GM18951 (cell line): Measurements from ENCODE around the gene MNDA.
"Not testable (repeated sequence)": the region's sequence is repeated elsewhere in the genome, so short reads cannot be mapped to it uniquely, and the experiment has no call there.

Source experiments
- POLR2A ChIP-seq: IDR thresholded peaks from 4 replicates; pipeline ENCODE4 v1.6.1; 2011; ENCODE audit warnings: mild to moderate bottlenecking; ENCODE audit not compliant: insufficient read length, insufficient read depth; ENCODE audit errors: extremely low read depth
- in situ Hi-C: fragments of 300-500 bp; cut with MboI; formaldehyde crosslinking; loops from one replicate; pipeline ENCODE4 v1.12.0; 2022; ENCODE audit warnings: low sequenced_read_pairs, mixed read lengths, inconsistent platforms; ENCODE audit not compliant: unreplicated experiment

Gene MNDA

DNA sequence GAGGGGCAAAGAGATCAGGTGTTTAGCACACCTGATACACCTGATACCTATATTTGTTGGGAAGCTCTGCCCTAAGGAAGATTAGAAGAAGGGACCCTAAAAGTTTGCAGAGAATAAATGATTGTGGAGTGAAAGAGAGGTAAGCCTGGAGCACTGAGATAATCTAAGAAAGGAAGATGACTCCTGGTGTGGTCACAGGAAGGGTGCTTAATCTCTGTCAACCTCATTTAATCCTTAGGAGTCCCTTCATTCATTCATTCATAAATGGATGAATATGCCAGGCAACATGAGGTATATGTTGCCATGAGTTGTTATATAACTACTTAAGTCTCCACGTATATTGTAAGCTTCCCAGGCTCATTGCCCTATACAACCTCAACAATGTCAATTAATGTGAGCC, 16.2 kb upstream of the MNDA start:
- in situ Hi-C loops, result no loop called here

DNA sequence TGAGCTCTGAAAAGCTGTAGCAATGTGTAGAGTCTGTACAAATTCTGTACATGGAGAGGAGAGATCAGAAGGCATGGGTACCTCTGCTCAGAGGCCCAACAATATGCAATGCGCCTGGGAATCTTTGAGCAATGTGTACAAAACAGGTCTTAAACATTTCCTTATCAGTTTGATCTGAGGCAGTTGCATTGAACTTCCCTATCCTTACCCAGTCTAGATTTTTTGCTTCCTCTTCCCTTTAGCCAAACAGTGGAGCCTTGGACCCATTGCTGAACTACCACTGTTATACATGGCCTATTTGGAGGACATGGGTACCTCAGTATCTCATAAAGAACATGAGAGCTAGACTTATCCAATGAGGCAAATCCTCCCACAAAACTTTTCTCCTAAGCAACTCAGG, 12.6 kb upstream of the MNDA start:
- TF ChIP-seq POLR2A, result no peak

More for the DNA sequence above, 16.2 kb upstream of the MNDA start:
- no peak for TF ChIP-seq POLR2A

DNA sequence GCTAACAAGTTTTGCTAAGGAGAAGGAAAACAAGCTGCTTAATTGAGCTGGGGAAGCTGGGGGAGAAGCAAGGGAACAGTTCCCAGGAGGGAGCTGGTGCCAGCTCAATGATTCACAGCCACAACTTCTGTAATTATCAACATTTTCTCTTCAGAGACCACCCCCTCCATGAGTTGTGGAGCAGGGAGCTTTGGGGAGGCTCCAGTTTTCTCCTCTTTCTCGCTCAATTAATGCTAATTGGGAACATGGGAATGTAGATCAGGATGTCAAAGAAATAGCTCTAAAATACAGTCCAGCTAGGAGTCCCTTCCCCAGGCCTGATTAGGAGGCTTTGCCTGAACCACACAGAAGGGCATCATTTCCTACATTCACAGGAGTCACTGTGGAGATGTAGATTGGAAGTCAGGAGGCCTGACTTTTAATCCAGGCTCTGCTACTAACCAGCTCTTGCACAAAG, 12.1 kb upstream of the MNDA start:
- in situ Hi-C loops, result no loop called here
- TF ChIP-seq POLR2A, result no peak

More for the DNA sequence above, 12.6 kb upstream of the MNDA start:
- in situ Hi-C loops, result no loop called here

DNA sequence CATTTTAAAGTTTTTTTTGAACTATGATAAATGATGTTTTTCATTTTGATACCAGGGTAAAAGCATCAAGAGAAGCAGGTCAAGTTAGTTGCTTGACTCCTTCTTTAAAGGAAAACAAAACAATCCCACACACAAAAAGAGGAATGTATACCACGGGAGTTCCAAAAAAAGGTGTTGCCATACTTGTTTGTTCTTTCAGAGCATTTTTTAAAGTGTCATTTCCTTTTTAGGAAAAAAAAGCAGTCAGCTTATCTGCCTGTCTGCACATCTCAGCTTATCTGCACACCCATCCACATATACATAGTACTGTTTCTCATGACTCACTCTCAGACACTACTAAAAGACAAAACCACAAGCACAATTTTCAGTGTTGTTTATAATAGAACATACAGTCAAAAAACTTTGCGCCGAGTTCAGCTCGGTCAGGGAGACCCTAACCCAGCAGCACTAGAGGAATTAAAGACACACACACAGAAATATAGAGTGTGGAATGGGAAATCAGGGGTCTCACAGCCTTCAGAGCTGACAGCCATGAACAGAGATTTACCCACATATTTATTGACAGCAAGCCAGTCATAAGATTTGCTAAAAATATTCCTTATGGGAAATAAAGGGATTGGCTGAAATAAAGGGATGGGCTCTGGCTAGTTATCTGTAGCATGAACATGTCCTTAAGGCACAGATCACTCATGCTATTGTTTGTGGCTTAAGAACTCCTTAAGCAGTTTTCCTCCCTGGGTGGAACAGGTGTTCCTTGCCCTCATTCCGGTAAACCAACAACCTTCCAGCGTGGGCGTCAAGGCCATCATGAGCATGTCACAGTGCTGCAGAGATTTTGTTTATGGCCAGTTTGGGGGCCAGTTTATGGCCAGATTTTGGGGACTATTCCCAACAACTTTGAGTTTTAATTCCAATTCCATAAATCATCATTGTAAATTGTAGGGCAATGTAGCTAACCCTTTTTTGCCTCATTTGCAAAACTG, 11.4 kb upstream of the MNDA start:
- in situ Hi-C loops, result no loop called here
- no peak for TF ChIP-seq POLR2A

DNA sequence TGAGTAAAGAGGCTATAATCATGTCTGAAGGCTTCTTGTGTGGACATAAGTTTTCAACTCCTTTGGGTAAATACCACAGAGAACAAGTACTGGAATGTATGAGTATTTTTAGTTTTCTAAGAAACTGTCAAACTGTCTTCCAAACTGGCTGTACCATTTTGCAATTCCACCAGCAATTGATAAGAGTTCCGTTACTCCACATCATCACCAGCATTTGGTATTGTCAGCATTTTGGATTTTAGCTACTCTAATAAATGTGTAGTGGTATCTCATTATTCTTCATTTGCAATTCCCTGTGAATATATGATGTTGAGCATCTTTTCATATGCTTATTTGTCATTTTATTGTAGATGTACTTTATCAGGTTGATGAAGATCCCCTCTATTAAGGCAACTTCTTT, 9.4 kb upstream of the MNDA start:
- TF ChIP-seq POLR2A, result no peak
- in situ Hi-C loops, result no loop called here

DNA sequence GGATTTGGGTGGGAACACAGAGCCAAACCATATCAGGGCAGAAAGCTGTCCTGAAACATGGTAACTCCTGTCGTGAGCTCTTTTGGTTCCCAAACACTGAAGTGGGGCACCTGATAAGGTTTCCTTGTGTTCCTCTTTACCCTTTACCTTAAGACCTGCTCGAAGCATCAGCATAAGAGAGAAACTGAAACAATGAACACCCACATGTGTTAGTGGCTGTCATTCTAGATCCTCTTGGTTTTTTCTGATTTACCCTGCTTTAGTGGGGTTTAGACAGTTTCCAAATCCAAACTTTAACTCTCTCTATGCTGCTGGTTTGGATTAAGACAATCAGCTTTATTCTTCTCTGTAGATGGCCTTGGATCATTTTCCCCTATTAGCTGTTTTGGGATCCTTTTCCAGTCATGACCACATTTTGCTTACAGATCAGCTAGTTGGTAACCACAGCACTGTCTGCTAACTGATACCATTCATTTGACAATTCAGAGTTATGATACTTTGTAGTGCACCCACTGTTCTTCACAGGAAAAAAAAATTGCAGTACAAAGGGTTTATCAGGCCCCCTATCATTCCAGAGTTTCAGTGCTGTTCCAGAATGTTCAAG, 975 bp upstream of the MNDA start:
- in situ Hi-C loops, result no loop called here
- TF ChIP-seq POLR2A, result no peak

DNA sequence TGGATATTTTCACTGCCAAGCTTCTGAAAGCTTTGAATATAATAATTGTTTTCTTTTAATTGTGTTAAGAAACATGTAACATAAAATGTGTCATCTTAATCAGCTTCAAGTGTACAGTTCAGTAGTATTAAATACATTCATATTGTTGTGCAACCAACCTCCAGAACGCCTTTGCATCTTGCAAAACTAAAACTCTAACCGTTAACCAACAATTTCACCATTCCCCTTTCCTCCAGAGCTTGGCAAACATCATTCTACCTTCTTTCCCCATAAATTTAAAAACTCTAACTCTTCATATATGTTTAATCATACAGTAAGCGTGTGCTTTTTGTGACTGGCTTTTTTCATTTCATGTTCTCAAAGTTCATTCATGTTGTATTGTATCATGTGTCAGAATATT, 2.1 kb downstream of the MNDA start:
- no peak for TF ChIP-seq POLR2A
- in situ Hi-C loops, result no loop called here

DNA sequence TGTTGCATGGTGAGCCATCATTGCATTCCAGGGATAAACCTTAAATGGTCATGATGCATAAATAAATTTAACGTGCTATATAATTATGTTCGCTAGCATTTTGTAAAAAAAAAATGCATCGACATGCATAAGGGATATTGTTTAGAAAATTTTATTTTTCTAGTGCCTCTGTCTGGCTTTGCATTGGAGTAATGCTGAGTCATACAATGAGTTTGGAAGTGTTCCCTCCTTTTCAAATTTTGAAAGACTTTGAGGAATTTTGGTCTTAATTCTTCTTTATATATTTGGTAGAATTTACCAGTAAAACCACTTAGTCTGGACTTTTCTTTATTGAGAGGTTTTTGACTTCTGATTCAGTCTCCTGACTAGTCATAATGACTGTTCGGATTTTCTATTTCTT, 4.9 kb downstream of the MNDA start:
- in situ Hi-C loops, result no loop called here
- no peak for TF ChIP-seq POLR2A

DNA sequence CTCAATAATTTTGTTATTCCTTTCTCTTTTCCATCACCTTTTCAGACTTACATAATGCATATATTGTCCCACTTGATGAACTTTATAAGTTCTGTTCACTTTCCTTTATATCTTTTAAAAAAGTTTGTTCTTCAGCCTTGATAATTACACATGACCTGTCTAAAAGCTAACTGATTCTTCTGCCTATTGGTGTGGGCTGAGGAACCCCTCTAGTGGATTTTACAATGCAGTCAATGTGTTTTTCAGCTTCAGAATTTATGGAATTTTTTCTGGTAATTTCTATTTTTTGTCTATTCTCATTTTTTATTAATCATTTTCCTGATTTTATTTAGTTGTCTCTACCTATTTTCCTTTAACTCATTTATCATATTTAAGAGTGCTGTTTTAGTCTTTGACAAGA, 7.5 kb downstream of the MNDA start:
- in situ Hi-C loops, result no loop called here
- no peak for TF ChIP-seq POLR2A

DNA sequence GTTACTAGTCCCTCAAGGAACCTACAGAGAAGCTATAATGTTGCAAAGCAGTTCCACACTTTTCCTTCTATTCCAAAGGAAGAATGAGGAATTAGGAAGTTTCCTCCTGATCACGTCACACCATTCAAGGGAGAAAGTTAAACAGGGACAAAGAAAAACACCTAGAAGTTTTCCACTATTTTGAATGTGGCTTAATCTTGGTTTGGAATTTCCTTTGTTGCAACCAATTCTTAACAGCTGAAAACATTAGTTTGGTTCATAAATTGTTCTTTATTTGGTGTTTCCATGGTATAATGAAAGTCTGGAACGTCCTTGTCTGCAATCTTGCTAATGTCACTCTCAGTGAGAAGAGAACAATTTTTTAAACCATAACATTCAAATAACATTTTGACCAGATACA, 8.4 kb downstream of the MNDA start:
- TF ChIP-seq POLR2A, result no peak
- in situ Hi-C loops, result no loop called here

DNA sequence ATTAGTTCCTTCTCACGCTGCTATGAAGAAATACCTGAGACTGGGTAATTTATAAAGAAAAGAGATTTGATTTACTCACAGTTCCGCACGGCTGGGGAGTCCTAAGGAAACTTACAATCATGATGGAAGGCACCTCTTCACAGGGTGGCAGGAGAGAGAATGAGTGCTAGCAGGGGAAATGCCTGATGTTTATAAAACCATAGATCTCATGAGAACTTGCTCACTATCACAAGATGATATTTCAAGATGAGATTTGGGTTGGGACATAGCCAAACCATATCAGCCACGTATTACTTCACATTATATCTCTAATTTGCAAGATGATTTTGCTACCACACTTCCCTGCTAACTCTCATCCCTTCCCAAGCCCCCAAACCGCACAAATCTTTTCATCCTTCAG, 9.1 kb downstream of the MNDA start:
- TF ChIP-seq POLR2A, result no peak
- in situ Hi-C loops, result no loop called here

DNA sequence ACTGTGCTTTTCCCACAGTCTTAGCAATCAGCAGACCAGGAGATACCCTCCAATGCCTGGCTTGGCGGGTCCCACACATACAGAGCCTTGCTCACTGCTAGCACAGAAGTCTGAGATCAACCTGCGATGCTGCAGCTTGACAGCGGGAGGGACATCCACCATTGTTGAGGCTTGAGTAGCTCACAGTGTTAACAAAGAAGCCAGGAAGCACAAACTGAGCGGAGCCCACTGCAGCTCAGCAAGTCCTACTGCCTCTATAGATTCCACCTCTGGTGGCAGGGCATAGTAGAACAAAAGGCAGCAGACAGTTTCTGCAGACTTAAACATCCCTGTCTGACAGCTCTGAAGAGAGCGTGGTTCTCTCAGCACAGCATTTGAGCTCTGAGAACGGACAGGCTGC, 33.4 kb downstream of the MNDA start:
- in situ Hi-C loops, result no loop called here
- no peak for TF ChIP-seq POLR2A

DNA sequence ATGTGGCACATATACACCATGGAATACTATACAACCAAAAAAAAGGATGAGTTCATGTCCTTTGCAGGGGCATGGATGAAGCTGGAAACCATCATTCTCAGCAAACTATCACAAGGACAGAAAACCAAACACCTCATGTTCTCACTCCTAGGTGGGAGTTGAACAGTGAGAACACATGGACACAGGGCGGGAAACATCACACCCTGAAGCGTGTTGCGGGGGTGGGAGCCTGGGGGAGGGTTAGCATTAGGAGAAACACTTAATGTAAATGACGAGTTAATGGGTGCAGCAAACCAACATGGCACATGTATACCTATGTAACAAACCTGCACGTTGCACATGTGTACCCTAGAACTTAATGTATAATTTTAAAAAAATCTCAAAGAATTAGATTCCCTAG, 39.3 kb downstream of the MNDA start:
- in situ Hi-C loops, result not testable (repeated sequence)

DNA sequence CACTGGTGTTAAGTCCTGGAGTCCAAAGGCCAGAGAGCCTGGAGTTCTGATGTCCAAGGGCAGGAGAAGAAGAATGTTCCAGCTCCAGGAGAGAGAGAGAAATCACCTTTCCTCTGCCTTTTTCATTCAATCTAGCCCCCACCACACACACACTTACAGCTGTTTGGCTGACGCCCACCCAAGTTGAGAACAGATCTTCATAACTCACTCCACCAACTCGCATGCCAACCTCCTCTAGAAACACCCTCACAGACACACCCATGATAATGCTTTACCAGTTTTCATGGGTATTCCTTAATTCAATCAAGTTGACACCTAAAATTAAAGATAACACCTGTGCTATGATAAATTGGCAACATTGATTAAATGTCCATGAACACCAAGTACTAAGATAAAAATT, 42.0 kb downstream of the MNDA start:
- no peak for TF ChIP-seq POLR2A
- in situ Hi-C loops, result no loop called here
